HG02943 (cell line): ENCODE measurements around the gene RAPGEF3.

Experiments
- ATAC-seq: cut with Tn5 transposase; IDR thresholded peaks from one replicate; pipeline ENCODE4 v1.9.1; 2021; ENCODE audit warnings: mild to moderate bottlenecking, low read depth, moderate library complexity; ENCODE audit not compliant: unreplicated experiment

Gene RAPGEF3

GRCh38 chr12:47758834-47759690 is at the start of gene RAPGEF3:
Gene RAPGEF3 (minus strand): TSS chr12:47758880. CDS start chr12:47758556, 324 bp downstream.
- peak; percentile 40 for ATAC-seq

GRCh38 chr12:47808050-47808449 is 49.4 kb upstream of the RAPGEF3 start:
- no peak for ATAC-seq

GRCh38 chr12:47807338-47807737 is 48.7 kb upstream of the RAPGEF3 start:
- ATAC-seq: no peak

GRCh38 chr12:47805417-47805816 is 46.7 kb upstream of the RAPGEF3 start:
- no peak for ATAC-seq

GRCh38 chr12:47804171-47804570 is 45.5 kb upstream of the RAPGEF3 start:
- no peak for ATAC-seq

- ATAC-seq: no peak
These were observed 44.7 kb upstream of the RAPGEF3 start for GRCh38 chr12:47803191-47803875.

- ATAC-seq: no peak
These were observed 43.6 kb upstream of the RAPGEF3 start for GRCh38 chr12:47802312-47802711.

- ATAC-seq: no peak
These were observed 43.2 kb upstream of the RAPGEF3 start for GRCh38 chr12:47801904-47802246.

GRCh38 chr12:47801170-47801903 is 42.7 kb upstream of the RAPGEF3 start:
- no peak for ATAC-seq

- no peak for ATAC-seq
These were observed 41.9 kb upstream of the RAPGEF3 start for GRCh38 chr12:47800582-47800981.

- ATAC-seq: no peak
These were observed 40.8 kb upstream of the RAPGEF3 start for GRCh38 chr12:47799357-47799955.

- no peak for ATAC-seq
These were observed 39.8 kb upstream of the RAPGEF3 start for GRCh38 chr12:47798382-47798948.

- ATAC-seq: no peak
These were observed 38.8 kb upstream of the RAPGEF3 start for GRCh38 chr12:47797441-47797840.

GRCh38 chr12:47795814-47796411 is 37.2 kb upstream of the RAPGEF3 start:
- no peak for ATAC-seq

- no peak for ATAC-seq
These were observed 36.6 kb upstream of the RAPGEF3 start for GRCh38 chr12:47795121-47795813.

GRCh38 chr12:47794679-47795078 is 36.0 kb upstream of the RAPGEF3 start:
- ATAC-seq: no peak

GRCh38 chr12:47793015-47793681 is 34.5 kb upstream of the RAPGEF3 start:
- no peak for ATAC-seq

- ATAC-seq: no peak
These were observed 33.2 kb upstream of the RAPGEF3 start for GRCh38 chr12:47791874-47792273.

- ATAC-seq: no peak
These were observed 32.7 kb upstream of the RAPGEF3 start for GRCh38 chr12:47791351-47791746.
